Peyer's patch (tissue), 4 donors: ENCODE measurements around the gene JAZF1.

ENCODE experiments used
- CTCF ChIP-seq, 6 experiments: fragments of 450-650 bp in 4 of 6; fragments of 200-600 bp in 2 of 6; sonication (generic) in 1 of 6; IDR thresholded peaks; one replicate each; pipeline ENCODE4 v1.5.1; 2017 to 2019; ENCODE audit warnings: antibody characterized with exemption in 6 of 6, mild to moderate bottlenecking in 3 of 6, moderate library complexity in 1 of 6
- POLR2A ChIP-seq, 2 donors: fragments of 450-650 bp; IDR thresholded peaks; one replicate each; pipeline ENCODE4 v1.5.1; 2017; ENCODE audit warnings: antibody characterized with exemption in 2 of 2, mild to moderate bottlenecking in 2 of 2, moderate library complexity in 2 of 2

DNA sequence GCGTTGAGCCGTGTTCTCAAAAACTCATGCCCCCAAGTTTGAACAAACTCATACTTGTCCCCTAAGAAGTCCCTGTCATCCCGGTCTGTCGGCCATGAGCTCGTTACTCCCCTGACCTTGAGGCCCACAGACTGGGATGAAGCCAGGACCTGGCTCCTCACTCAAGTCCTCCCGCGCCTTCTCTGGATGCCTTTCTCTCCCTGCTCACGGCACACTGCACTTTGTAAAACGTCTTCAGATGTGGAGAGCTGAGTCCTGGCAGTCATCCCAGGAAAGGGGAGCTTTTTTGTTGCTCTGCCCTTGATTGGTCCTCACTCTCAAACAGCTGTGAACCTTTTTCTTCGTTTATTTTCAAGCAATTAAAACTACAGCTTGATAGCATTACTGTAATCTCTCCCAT lies 110.8 kb downstream of the JAZF1 start:
- TF ChIP-seq CTCF (IDR thresholded peaks at IDR 0.05) (no peak), POLR2A (IDR thresholded peaks at IDR 0.05) (no peak)
